Limb (tissue), 2 donors: ENCODE results near the gene CFAP161.
"Not testable (repeated sequence)": the region's sequence is repeated elsewhere in the genome, so short reads cannot be mapped to it uniquely, and the experiment has no call there.

Experiments
- DNase-seq, 2 donors: peaks; one replicate each; pipeline ENCODE4 v3.0.0-alpha.2; 2016; ENCODE audit errors: extremely low spot score in 2 of 2

CFAP161 gene

GRCh38 chr15:81107889-81108288 is 26.2 kb upstream of the CFAP161 start:
- DNase-seq: no peak

DNA sequence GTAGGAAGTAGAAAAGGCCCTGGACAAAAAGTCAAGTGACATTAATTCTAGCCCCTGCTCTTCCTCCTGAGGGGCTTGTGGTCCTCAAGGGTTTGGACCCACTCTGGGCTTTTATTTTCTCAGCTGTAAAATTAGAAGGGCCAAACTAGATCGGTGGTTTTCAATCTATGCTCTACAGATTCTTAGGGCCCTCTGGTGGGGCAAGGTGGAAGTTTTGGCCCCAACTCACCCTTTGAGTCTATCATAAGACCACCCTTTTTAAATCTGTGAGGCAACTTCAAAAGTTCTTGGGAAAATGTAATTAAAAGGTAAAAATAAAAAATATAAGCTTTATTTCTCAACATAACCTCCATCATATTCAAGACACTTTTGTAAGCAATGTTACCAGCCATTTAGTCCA is 25.6 kb upstream of the CFAP161 start:
- DNase-seq: no peak

DNA sequence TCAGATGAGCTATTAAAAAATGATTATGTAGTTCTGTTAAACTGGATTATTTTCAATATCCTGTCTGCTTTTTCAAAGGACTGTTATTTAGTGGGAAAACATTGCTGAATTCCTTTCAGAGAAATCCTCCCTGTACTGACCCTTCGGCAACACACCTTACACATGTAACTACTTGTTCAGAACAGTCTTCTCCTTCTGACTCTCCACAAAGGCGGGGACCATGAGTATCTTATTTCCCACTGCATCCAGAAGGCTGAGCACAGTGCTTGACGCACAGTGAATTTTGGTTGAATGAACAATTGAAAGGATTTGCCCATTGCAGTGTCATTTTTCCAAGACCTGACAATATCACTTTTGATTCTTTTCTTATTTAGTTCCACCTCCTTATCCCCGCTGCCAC is 23.1 kb upstream of the CFAP161 start:
- DNase-seq: no peak

- DNase-seq: no peak
These were observed 22.3 kb upstream of the CFAP161 start for GRCh38 chr15:81111510-81112470.

DNA sequence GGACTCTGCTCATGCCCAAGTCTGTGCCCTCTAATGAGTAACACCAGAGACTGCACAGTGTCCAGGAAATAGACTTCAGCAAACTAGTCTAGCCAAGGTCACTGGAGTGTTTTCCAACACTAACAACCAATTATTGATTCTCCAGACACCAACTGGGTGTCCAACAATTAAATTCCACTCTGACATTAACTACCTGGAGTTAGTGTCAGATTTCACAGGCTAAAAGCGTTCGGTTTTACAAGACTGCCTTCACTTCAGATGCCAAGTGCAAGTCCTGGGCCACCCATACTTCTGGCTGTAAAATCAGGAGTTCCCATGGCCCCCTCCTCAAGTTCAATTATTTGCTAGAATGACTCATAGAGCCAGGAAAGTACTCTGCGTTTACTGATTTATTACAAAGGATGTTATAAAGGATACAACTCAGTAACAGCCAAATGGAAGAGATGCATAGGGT is 20.8 kb upstream of the CFAP161 start:
- no peak for DNase-seq

DNA sequence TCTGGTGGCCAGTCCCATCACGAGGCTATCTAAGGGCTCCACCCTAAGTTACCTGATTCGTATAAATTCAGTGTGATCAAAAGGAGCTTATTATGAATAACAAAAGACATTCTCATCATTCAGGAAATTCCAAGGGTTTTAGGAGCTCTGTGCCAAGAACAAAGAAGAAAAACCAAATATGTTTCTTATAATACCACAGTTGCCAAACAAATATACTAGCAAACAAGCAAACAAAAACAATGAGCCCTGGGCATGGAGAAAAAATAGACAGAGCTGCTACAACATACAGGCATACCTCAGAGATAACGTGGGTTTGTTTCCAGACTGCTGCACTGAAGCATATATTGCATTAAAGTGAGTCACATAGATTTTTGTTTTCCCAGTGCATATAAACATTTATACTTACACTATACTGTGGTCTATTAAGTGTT is 20.2 kb upstream of the CFAP161 start:
- DNase-seq: no peak

DNA sequence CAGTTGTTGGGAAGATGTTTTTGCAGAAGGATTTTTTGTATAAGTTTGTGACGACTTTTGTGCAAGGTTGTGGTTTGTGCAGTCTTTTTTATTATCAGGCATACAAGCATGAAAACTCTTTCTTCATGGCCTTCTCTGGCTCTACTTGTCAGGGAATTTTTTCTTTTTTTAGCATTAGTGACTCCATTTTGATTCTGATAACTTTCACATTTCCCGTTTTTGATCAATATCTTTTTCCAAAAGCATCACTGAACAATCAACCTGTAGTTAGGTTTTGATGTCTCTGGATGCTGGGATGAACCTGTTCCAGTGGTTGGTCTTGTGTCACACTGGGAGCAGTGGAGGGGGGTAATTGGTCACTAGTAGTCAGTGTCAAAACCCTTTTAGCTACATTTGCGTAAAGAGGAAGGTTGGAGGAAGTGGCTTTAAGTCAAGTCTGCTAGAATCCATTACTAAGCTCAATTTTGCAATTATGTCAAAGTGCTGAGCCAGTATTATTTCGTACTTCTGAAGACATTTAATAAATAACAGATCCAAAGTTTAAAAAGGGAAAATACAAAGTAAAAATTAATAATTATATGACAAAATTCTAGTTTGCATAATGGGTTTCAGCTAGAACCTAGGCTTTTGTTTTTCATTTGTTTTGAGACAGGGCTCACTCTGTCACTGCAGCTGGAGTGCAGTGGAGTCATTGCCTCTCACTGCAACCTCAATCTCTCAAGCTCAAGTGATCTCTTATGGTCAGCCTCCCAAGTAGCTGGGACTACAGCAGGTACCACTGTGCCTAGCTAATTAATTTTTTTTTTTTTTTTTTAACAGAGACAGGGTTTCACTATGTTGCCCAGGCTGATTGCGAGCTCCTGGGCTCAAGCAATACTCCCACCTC is 18.8 kb upstream of the CFAP161 start:
- DNase-seq: no peak

DNA sequence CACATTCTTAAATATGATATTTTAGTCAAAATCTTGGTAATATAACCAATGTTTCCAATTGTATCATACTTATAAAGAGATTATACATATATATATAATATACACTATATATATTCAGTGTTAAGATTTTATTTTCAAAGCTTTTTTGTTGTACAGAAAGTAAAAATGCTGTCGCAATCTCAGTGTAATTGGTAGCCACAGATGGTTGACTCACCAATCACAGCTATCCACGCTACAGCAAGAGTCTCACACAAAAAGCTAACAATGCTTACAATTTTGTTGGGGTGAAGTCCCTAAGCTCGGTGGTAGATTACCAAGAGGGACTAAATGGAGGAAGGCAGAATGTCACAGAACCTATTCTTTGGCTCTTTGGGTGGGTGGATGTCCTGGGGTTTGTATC is 16.9 kb upstream of the CFAP161 start:
- no peak for DNase-seq

DNA sequence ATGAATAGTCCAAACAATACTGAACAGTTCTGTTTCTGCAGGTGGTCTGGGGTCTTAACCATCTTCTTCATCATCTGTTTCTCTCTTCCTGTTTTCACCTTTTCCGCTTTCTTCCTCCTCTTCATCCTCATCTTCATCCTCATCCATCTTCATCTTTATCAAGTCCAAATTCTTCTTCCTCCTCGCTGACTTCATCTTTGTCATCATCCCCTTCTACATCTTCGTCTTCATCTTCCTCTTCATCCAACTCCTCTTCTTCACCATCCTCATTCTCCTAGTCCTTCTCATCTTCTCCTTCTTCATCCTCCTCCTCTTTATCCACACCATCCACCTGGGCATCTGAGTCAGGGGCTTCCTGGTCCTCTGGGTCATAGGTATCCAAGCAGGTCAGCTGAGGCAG is 16.5 kb upstream of the CFAP161 start:
- DNase-seq: no peak

DNA sequence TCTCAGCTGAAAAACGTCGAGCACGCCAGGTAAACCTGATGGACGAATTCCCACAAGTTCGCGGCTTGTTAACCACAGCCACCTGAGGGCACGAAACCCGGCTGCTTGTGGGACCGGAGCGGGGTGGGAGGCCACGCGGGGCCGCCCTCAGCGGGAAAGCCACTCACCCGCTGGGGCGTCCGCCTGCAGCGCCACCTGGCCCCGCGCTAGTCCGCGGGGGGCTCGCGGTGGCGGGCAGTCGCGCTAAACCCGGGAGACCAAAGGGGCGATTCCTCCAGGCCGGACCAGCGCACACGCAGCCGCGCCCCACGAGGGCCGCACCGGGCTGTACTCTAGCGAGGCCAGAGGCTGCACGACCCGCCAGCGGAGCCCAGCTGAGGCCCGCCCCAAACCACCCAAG is 15.7 kb upstream of the CFAP161 start:
- no peak for DNase-seq

GRCh38 chr15:81120069-81120468 is 14.0 kb upstream of the CFAP161 start:
- DNase-seq: no peak

DNA sequence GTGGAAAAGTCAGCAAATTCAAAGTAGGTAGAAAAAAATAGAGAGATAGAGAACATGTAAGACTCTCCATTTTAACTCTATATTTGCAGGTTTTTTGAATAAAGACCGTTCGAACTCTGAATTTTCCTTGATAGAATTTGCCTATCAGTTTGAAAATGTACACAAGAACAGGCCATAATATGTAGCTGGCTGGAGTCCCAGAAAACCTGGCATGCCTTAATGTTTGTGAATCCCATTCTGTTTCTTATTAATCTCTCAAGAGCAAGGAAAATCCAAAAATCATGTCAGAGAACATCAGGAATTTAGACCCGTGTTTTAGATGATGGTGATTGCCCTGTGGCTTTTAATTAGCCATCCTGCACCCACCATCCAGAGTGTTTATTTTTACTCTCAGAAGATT is 7.2 kb upstream of the CFAP161 start:
- peak in 1 of 2 donors; percentile 25 for DNase-seq

- DNase-seq: not testable (repeated sequence)
These were observed 7.4 kb downstream of the CFAP161 start for GRCh38 chr15:81141478-81141877.

GRCh38 chr15:81146006-81146405 is 11.9 kb downstream of the CFAP161 start:
- no peak for DNase-seq

- no peak for DNase-seq
These were observed 12.4 kb downstream of the CFAP161 start for GRCh38 chr15:81146466-81146865.

- DNase-seq: no peak
These were observed 17.3 kb downstream of the CFAP161 start for GRCh38 chr15:81151389-81151788.

GRCh38 chr15:81152339-81152738 is 18.3 kb downstream of the CFAP161 start:
- no peak for DNase-seq

DNA sequence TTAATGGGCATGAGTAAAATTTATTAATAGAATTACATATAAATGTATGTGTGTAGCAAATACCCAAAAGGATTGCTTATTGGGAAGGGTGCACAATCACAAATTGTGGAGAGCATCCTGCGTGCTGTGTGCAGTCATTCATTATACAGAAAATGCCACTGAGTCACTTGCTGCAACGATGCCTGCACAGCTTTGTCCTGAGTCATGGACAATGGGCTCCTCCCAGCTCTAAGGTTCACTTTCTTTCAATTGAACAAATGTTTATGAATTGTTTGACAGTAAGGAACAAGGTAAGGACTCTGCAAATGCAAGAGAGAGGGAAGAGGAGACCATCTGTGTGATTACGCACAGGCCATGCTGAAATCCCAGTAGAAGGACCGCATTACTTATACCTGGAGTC is 18.7 kb downstream of the CFAP161 start:
- no peak for DNase-seq

GRCh38 chr15:81155375-81156218 is 21.5 kb downstream of the CFAP161 start:
- DNase-seq: peak in 1 of 2 donors; percentile 56

- DNase-seq: no peak
These were observed 22.3 kb downstream of the CFAP161 start for GRCh38 chr15:81156324-81156723.
